K562 (cell line): ENCODE measurements around the gene RCC1. TPM values are rescaled to one million over a fixed set of nuclear protein-coding genes. Genes with fewer than 3 reads are reported as not detected.

Experiments used
- DNMT1 ChIP-seq: fragments of 450-650 bp; IDR thresholded peaks from 2 replicates; pipeline ENCODE4 v1.6.1; 2016; ENCODE audit warnings: antibody characterized with exemption, mild to moderate bottlenecking
- HDGF ChIP-seq: fragments of 450-650 bp; IDR thresholded peaks from 2 replicates; pipeline ENCODE4 v1.6.1; 2016
- MAZ ChIP-seq, 2 experiments: fragments of 450-650 bp in 1 of 2; sonication (generic) in 1 of 2; formaldehyde crosslinking; IDR thresholded peaks in 1 of 2; conservative IDR thresholded peaks in 1 of 2; 2 replicates each; pipeline versions ENCODE4 v1.4.0 to v1.5.0; 2020; ENCODE audit warnings: mild to moderate bottlenecking in 1 of 2, missing genetic modification reagents in 1 of 2
- SREBF2 ChIP-seq: sonication (generic); formaldehyde crosslinking; IDR thresholded peaks from 2 replicates; pipeline ENCODE4 v1.4.0; 2020; ENCODE audit warnings: mild to moderate bottlenecking, missing genetic modification reagents
- TEAD4 ChIP-seq, 2 experiments: sonication (generic) in 1 of 2; formaldehyde crosslinking in 1 of 2; IDR thresholded peaks; 2 replicates each; pipeline versions ENCODE4 v1.6.1 to v1.8.0; 2012 to 2022; ENCODE audit warnings: borderline replicate concordance in 1 of 2, inconsistent platforms in 1 of 2, low read length in 1 of 2, mild to moderate bottlenecking in 1 of 2, missing genetic modification reagents in 1 of 2
- ZBTB7A ChIP-seq: IDR thresholded peaks from 2 replicates; pipeline ENCODE4 v1.6.1; 2011; ENCODE audit warnings: low read depth, mild to moderate bottlenecking, low read length, moderate library complexity, borderline replicate concordance; ENCODE audit not compliant: control insufficient read depth
- ZNF121 ChIP-seq: sonication (generic); formaldehyde crosslinking; conservative IDR thresholded peaks from 2 replicates; pipeline ENCODE4 v1.8.0; 2022; ENCODE audit warnings: missing genetic modification reagents
- ZNF263 ChIP-seq: sonication (generic); formaldehyde crosslinking; IDR thresholded peaks from 2 replicates; pipeline ENCODE4 v1.8.0; 2022; ENCODE audit warnings: mild to moderate bottlenecking, missing genetic modification reagents, borderline replicate concordance
- ZNF561 ChIP-seq: fragments of 450-650 bp; formaldehyde crosslinking; conservative IDR thresholded peaks from 2 replicates; pipeline ENCODE4 v1.4.0; 2020; ENCODE audit warnings: mild to moderate bottlenecking, moderate library complexity
- ZZZ3 ChIP-seq: fragments of 450-650 bp; IDR thresholded peaks from 2 replicates; pipeline ENCODE4 v1.6.1; 2016; ENCODE audit warnings: antibody characterized with exemption, mild to moderate bottlenecking, moderate library complexity
- polyA plus RNA-seq, 8 experiments: library from polyadenylated mRNA; depleted of rRNA in 4 of 8; stranded (reverse) in 5 of 8; unstranded in 3 of 8; fragments of >200 nt; fragmentation: Nextera tagmentation in 2 of 8; fragmentation: Illumina TruSeq in 1 of 8; extraction: Ambion mirVana in 2 of 8; extraction: Trizol in 1 of 8; gene quantifications; 2 replicates each; pipeline versions ENCODE4 v1.2.1 to v1.2.3, GENCODE V29; 2011 to 2014; ENCODE audit warnings: inconsistent platforms in 1 of 8, missing spikeins in 1 of 8
- total RNA-seq, 7 experiments: library from RNA; depleted of rRNA in 6 of 7; stranded (reverse); fragments of >200 nt in 6 of 7; fragmentation: Illumina TruSeq in 2 of 7; extraction: Trizol in 2 of 7; gene quantifications; 2 replicates each; pipeline versions ENCODE4 v1.2.1 to v1.2.3, GENCODE V29; 2011 to 2021; ENCODE audit warnings: low replicate concordance in 1 of 7
- TF ChIP-seq, protein P1 (sequence below): fragments of 450-650 bp; formaldehyde crosslinking; IDR thresholded peaks from 2 replicates; pipeline ENCODE4 v1.4.0; 2020; ENCODE audit warnings: mild to moderate bottlenecking, moderate library complexity
- TF ChIP-seq, protein P2 (sequence below): fragments of 450-650 bp; IDR thresholded peaks from 2 replicates; pipeline ENCODE4 v1.6.1; 2017; ENCODE audit warnings: antibody characterized with exemption, mild to moderate bottlenecking
- TF ChIP-seq, protein P3 (sequence below): IDR thresholded peaks from 2 replicates; pipeline ENCODE4 v1.6.1; 2014; ENCODE audit warnings: antibody characterized with exemption
- TF ChIP-seq, protein P4 (sequence below): sonication (generic); IDR thresholded peaks from 2 replicates; pipeline ENCODE4 v1.6.1; 2016
- TF ChIP-seq, protein P5 (sequence below): sonication (generic); formaldehyde crosslinking; IDR thresholded peaks from 2 replicates; pipeline ENCODE4 v1.5.0; 2020; ENCODE audit warnings: missing genetic modification reagents
- TF ChIP-seq, protein P6 (sequence below): fragments of 450-650 bp; formaldehyde crosslinking; IDR thresholded peaks from 2 replicates; pipeline ENCODE4 v1.4.0; 2020; ENCODE audit warnings: mild to moderate bottlenecking, moderate library complexity

RCC1 gene
- total and polyA plus RNA-seq, 9 of the 15 experiments (the other 6 are each of a cell fraction or from before 2014, with no cell fraction given), result 16.4 to 202 (median 107) TPM

DNA sequence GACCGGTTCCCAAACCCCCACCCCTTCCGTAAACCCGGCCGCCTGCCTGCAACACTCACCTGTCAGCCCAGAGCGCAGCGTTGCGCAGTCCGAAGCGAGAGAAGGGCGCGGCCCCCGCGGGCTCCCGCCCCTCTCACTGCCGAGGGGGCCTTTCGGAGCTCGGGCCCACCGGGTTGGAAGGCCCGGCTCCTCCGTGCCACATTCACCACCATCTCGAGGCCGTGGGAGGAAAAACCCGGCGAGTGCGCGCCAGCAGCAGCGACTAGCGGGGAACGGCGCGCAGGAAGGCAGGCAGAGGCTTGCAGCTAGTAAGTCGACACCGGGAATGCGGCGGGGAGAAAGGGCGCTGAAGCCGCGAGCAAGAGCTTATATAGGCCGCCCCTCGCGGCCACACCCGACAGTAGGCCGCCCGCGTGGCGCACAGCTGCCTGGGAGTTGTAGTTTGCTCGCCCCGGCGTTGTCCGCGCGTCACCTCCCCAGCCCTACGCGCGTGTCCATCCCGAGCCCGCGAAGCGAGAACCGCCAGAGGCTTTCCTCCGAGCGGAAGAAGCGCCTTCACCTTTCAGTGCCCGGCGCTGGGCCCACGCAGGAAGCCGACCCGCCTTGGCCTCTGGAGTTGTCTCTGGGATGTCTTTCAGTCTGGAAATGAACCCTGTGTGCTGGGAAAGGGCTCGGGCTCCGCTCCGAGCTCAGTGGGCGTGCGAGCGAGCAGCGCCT is 75.8 kb downstream of the RCC1 start (continued):
- TF ChIP-seq, protein P1, sequence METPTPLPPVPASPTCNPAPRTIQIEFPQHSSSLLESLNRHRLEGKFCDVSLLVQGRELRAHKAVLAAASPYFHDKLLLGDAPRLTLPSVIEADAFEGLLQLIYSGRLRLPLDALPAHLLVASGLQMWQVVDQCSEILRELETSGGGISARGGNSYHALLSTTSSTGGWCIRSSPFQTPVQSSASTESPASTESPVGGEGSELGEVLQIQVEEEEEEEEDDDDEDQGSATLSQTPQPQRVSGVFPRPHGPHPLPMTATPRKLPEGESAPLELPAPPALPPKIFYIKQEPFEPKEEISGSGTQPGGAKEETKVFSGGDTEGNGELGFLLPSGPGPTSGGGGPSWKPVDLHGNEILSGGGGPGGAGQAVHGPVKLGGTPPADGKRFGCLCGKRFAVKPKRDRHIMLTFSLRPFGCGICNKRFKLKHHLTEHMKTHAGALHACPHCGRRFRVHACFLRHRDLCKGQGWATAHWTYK (CRISPR knock-in tag), result peak; percentile 69; the same call in 1 of the 2 replicates
- no peak for TF ChIP-seq ZNF561 (CRISPR knock-in tag)
- peak; percentile 45 for TF ChIP-seq ZBTB7A
- TF ChIP-seq, protein P2, sequence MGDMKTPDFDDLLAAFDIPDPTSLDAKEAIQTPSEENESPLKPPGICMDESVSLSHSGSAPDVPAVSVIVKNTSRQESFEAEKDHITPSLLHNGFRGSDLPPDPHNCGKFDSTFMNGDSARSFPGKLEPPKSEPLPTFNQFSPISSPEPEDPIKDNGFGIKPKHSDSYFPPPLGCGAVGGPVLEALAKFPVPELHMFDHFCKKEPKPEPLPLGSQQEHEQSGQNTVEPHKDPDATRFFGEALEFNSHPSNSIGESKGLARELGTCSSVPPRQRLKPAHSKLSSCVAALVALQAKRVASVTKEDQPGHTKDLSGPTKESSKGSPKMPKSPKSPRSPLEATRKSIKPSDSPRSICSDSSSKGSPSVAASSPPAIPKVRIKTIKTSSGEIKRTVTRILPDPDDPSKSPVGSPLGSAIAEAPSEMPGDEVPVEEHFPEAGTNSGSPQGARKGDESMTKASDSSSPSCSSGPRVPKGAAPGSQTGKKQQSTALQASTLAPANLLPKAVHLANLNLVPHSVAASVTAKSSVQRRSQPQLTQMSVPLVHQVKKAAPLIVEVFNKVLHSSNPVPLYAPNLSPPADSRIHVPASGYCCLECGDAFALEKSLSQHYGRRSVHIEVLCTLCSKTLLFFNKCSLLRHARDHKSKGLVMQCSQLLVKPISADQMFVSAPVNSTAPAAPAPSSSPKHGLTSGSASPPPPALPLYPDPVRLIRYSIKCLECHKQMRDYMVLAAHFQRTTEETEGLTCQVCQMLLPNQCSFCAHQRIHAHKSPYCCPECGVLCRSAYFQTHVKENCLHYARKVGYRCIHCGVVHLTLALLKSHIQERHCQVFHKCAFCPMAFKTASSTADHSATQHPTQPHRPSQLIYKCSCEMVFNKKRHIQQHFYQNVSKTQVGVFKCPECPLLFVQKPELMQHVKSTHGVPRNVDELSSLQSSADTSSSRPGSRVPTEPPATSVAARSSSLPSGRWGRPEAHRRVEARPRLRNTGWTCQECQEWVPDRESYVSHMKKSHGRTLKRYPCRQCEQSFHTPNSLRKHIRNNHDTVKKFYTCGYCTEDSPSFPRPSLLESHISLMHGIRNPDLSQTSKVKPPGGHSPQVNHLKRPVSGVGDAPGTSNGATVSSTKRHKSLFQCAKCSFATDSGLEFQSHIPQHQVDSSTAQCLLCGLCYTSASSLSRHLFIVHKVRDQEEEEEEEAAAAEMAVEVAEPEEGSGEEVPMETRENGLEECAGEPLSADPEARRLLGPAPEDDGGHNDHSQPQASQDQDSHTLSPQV, result peak; percentile 77
- TF ChIP-seq DNMT1, result no peak
- no peak for TF ChIP-seq SREBF2 (CRISPR knock-in tag)
- TF ChIP-seq, protein P3, sequence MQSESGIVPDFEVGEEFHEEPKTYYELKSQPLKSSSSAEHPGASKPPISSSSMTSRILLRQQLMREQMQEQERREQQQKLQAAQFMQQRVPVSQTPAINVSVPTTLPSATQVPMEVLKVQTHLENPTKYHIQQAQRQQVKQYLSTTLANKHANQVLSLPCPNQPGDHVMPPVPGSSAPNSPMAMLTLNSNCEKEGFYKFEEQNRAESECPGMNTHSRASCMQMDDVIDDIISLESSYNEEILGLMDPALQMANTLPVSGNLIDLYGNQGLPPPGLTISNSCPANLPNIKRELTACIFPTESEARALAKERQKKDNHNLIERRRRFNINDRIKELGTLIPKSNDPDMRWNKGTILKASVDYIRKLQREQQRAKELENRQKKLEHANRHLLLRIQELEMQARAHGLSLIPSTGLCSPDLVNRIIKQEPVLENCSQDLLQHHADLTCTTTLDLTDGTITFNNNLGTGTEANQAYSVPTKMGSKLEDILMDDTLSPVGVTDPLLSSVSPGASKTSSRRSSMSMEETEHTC, result peak; percentile 40; the same call in 1 of the 2 replicates
- TF ChIP-seq, protein P4, sequence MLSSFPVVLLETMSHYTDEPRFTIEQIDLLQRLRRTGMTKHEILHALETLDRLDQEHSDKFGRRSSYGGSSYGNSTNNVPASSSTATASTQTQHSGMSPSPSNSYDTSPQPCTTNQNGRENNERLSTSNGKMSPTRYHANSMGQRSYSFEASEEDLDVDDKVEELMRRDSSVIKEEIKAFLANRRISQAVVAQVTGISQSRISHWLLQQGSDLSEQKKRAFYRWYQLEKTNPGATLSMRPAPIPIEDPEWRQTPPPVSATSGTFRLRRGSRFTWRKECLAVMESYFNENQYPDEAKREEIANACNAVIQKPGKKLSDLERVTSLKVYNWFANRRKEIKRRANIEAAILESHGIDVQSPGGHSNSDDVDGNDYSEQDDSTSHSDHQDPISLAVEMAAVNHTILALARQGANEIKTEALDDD, result no peak
- TF ChIP-seq, protein P5, sequence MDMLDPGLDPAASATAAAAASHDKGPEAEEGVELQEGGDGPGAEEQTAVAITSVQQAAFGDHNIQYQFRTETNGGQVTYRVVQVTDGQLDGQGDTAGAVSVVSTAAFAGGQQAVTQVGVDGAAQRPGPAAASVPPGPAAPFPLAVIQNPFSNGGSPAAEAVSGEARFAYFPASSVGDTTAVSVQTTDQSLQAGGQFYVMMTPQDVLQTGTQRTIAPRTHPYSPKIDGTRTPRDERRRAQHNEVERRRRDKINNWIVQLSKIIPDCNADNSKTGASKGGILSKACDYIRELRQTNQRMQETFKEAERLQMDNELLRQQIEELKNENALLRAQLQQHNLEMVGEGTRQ, result peak; percentile 40; the same call in 1 of the 2 replicates
- no peak; the same call in none of the 2 replicates for TF ChIP-seq HDGF
- TF ChIP-seq MAZ (CRISPR knock-in tag; conservative IDR thresholded peaks at IDR 0.05 in 1 of 2, IDR thresholded peaks at IDR 0.05 in 1 of 2), result peak; percentile 90 to 91
- TF ChIP-seq ZZZ3, result no peak
- 0 out of 2 replicates have a peak, but pooled peaks have one; percentile 11 for TF ChIP-seq ZNF121 (CRISPR knock-in tag)
- peak; percentile 73 for TF ChIP-seq TEAD4 (IDR thresholded peaks at IDR 0.05; ENCODE audit: low read length)
- TF ChIP-seq TEAD4 (CRISPR knock-in tag; IDR thresholded peaks at IDR 0.05; ENCODE audit: borderline replicate concordance), result no peak
- TF ChIP-seq, protein P6, sequence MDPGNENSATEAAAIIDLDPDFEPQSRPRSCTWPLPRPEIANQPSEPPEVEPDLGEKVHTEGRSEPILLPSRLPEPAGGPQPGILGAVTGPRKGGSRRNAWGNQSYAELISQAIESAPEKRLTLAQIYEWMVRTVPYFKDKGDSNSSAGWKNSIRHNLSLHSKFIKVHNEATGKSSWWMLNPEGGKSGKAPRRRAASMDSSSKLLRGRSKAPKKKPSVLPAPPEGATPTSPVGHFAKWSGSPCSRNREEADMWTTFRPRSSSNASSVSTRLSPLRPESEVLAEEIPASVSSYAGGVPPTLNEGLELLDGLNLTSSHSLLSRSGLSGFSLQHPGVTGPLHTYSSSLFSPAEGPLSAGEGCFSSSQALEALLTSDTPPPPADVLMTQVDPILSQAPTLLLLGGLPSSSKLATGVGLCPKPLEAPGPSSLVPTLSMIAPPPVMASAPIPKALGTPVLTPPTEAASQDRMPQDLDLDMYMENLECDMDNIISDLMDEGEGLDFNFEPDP (CRISPR knock-in tag), result no peak
- TF ChIP-seq ZNF263 (CRISPR knock-in tag), result peak; percentile 58; the same call in 1 of the 2 replicates
